ENCODE data around the gene LGALSL. TPM values are rescaled to one million over a fixed set of nuclear protein-coding genes. Genes with fewer than 3 reads are reported as not detected.
A peak's percentile ranks its signal among the peaks of the same experiment; 100 is the strongest.

Gene LGALSL
- 1 to 10 TPM; 3.2 to 8.1 (median 5.4) TPM for total RNA-seq
- long read RNA-seq: 0 reads

- Histone ChIP-seq H3K27ac (peak within 1 kb of the TSS; percentile 88 to 90 (median 89)), H3K4me1 (peaks cover 0 to 18% (median 7%) of the 10 kb centered on the region in 4 donors), H3K4me3 (peak within 1 kb of the TSS; percentile 74 to 84 (median 79)), H3K9me3 (no peaks in the 10 kb centered on the region), H3K27me3 (no peaks in the 10 kb centered on the region), H3K36me3 (peaks cover 0 to 15% (median 0%) of the 10 kb centered on the region in 4 donors)
- TF ChIP-seq CTCF (IDR thresholded peaks at IDR 0.05): no peak
- TF ChIP-seq POLR2A (IDR thresholded peaks at IDR 0.05): peak; percentile 89
- WGBS (ENCODE audit: insufficient coverage, low coverage, low lambda C conversion rate, missing lambda C conversion rate): 0% methylated on average over 2 of the region's 52 CpGs
- ATAC-seq (peak; percentile 77 to 91 (median 86)), DNase-seq (peak; percentile 80 to 90 (median 85))
- intact Hi-C loops (cut with DNase I): no loop called here
Observed at GRCh38 chr2:64453770-64454385, at the start of gene LGALSL. Gene LGALSL (plus strand): TSS chr2:64454162. CDS start chr2:64454546, 384 bp downstream.

- ATAC-seq (peak; percentile 36 to 64 (median 50)), DNase-seq (peak; percentile 55 to 86 (median 73))
- intact Hi-C loops (cut with DNase I): no loop called here
- WGBS (ENCODE audit: insufficient coverage, low coverage, low lambda C conversion rate, missing lambda C conversion rate): 13% methylated on average over 9 of the region's 9 CpGs
- peaks cover 0 to 55% (median 24%) of the 10 kb centered on the region in 4 donors for H3K4me1 ChIP-seq
- peak overlapping the region in 2 of 3 donors; percentile 8 to 19 for H3K4me3 ChIP-seq
- no peaks in the 10 kb centered on the region for H3K36me3 ChIP-seq
- no peaks in the 10 kb centered on the region for H3K9me3 ChIP-seq
- no peak for TF ChIP-seq CTCF (IDR thresholded peaks at IDR 0.05)
- no peak for TF ChIP-seq POLR2A (IDR thresholded peaks at IDR 0.05)
- peak overlapping the region; percentile 41 to 73 (median 42) for H3K27ac ChIP-seq
- no peaks in the 10 kb centered on the region for H3K27me3 ChIP-seq
Observed at GRCh38 chr2:64404743-64405142, 49.2 kb upstream of the LGALSL start.

GRCh38 chr2:64405581-64406406 lies 48.2 kb upstream of the LGALSL start:
- TF ChIP-seq CTCF (IDR thresholded peaks at IDR 0.05) (no peak), POLR2A (IDR thresholded peaks at IDR 0.05) (no peak)
- Histone ChIP-seq H3K36me3 (no peaks in the 10 kb centered on the region), H3K4me1 (peaks cover 0 to 52% (median 24%) of the 10 kb centered on the region in 4 donors), H3K9me3 (no peaks in the 10 kb centered on the region), H3K27me3 (no peaks in the 10 kb centered on the region), H3K4me3 (peak overlapping the region; percentile 7 to 39 (median 29)), H3K27ac (peak overlapping the region; percentile 34 to 73 (median 53))
- intact Hi-C loops (cut with DNase I): no loop called here
- DNase-seq (peak; percentile 47 to 81 (median 67)), ATAC-seq (peak in 3 of 4 donors; percentile 15 to 41 (median 32))
- 17% methylated on average over 11 of the region's 11 CpGs for WGBS (ENCODE audit: insufficient coverage, low coverage, low lambda C conversion rate, missing lambda C conversion rate)

- intact Hi-C loops (cut with DNase I): no loop called here
- ATAC-seq (peak; percentile 53 to 76 (median 69)), DNase-seq (peak; percentile 79 to 95 (median 93))
- TF ChIP-seq CTCF (IDR thresholded peaks at IDR 0.05): no peak
- H3K36me3 ChIP-seq: no peaks in the 10 kb centered on the region
- peak overlapping the region in 2 of 3 donors; percentile 7 to 39 for H3K4me3 ChIP-seq
- H3K4me1 ChIP-seq: peaks cover 0 to 46% (median 24%) of the 10 kb centered on the region in 4 donors
- WGBS (ENCODE audit: insufficient coverage, low coverage, low lambda C conversion rate, missing lambda C conversion rate): 23% methylated on average over 2 of the region's 2 CpGs
- H3K27ac ChIP-seq: peak overlapping the region in 2 of 3 donors; percentile 53 to 73
- no peaks in the 10 kb centered on the region for H3K27me3 ChIP-seq
- no peaks in the 10 kb centered on the region for H3K9me3 ChIP-seq
Observed at GRCh38 chr2:64406407-64406774, 47.6 kb upstream of the LGALSL start.
